ENCODE results near the gene SLC8A2. TPM values are rescaled to one million over a fixed set of nuclear protein-coding genes. Genes with fewer than 3 reads are reported as not detected.

The SLC8A2 gene
- total and polyA plus RNA-seq, 11 donors = 0.08 to 0.67 (median 0.29) TPM; not detected in 4

- peaks cover 0 to 13% (median 0%) of the 10 kb centered on the region in 9 donors for H3K27me3 ChIP-seq
- no peak overlapping the region for H3K27ac ChIP-seq
- no peak overlapping the region for H3K4me3 ChIP-seq
- no peaks in the 10 kb centered on the region for H3K4me1 ChIP-seq
- 40 to 46% (median 43%) methylated on average over 21 to 24 of the region's 24 CpGs for WGBS, 4 donors
- intact Hi-C loops (cut with DNase I) = loop anchor here in 1 of 10 donors (10.0 kb wide), 1 partner anchor 104 kb away; no protein-coding TSS in a partner anchor
- DNase-seq = no peak
- no peaks in the 10 kb centered on the region for H3K36me3 ChIP-seq
- no peaks in the 10 kb centered on the region for H3K9me3 ChIP-seq
- ATAC-seq = no peak
- TF ChIP-seq CTCF (IDR thresholded peaks at IDR 0.05) (no peak), POLR2A (IDR thresholded peaks at IDR 0.05) (no peak)
Observed at GRCh38 chr19:47398707-47399597, 72.7 kb downstream of the SLC8A2 start.

- TF ChIP-seq CTCF (IDR thresholded peaks at IDR 0.05) (peak; percentile 82 to 94 (median 88)), POLR2A (IDR thresholded peaks at IDR 0.05) (no peak)
- no peak overlapping the region for H3K4me3 ChIP-seq
- intact Hi-C loops (cut with DNase I) = loop anchor here in 9 of 10 donors (1.0 to 10.0 kb wide), 6 partner anchors 89 to 99 kb away; no protein-coding TSS in a partner anchor
- 31 to 34% (median 33%) methylated on average over 15 of the region's 15 CpGs for WGBS, 4 donors
- no peaks in the 10 kb centered on the region for H3K36me3 ChIP-seq
- DNase-seq = peak; percentile 64 to 84 (median 72)
- peak; percentile 42 to 85 (median 80) for ATAC-seq
- H3K4me1 ChIP-seq = peaks cover 0 to 26% (median 0%) of the 10 kb centered on the region in 12 donors
- no peak overlapping the region for H3K27ac ChIP-seq
- H3K9me3 ChIP-seq = no peaks in the 10 kb centered on the region
- peaks cover 0 to 7% (median 0%) of the 10 kb centered on the region in 9 donors for H3K27me3 ChIP-seq
Observed at GRCh38 chr19:47391510-47392223, 80.0 kb downstream of the SLC8A2 start.

- Histone ChIP-seq H3K4me3 (no peak overlapping the region), H3K27ac (no peak overlapping the region), H3K27me3 (peaks cover 0 to 7% (median 0%) of the 10 kb centered on the region in 9 donors), H3K4me1 (peaks cover 0 to 26% (median 0%) of the 10 kb centered on the region in 12 donors), H3K9me3 (no peaks in the 10 kb centered on the region), H3K36me3 (no peaks in the 10 kb centered on the region)
- 71 to 75% (median 73%) methylated on average over 18 to 20 of the region's 20 CpGs for WGBS, 4 donors
- ATAC-seq (no peak), DNase-seq (no peak)
- intact Hi-C loops (cut with DNase I) = loop anchor here in 9 of 10 donors (1.0 to 10.0 kb wide), 6 partner anchors 89 to 99 kb away; no protein-coding TSS in a partner anchor
- TF ChIP-seq CTCF (IDR thresholded peaks at IDR 0.05) = no peak
- TF ChIP-seq POLR2A (IDR thresholded peaks at IDR 0.05) = no peak
Observed at GRCh38 chr19:47390533-47391488, 80.9 kb downstream of the SLC8A2 start.
